HG02973 (cell line): ENCODE data around the gene OGFRL1.
A peak's percentile ranks its signal among the peaks of the same experiment; 100 is the strongest.

ENCODE experiments used
- ATAC-seq: cut with Tn5 transposase; IDR thresholded peaks from one replicate; pipeline ENCODE4 v1.9.1; 2021; ENCODE audit warnings: moderate library complexity; ENCODE audit not compliant: unreplicated experiment

OGFRL1 gene

DNA sequence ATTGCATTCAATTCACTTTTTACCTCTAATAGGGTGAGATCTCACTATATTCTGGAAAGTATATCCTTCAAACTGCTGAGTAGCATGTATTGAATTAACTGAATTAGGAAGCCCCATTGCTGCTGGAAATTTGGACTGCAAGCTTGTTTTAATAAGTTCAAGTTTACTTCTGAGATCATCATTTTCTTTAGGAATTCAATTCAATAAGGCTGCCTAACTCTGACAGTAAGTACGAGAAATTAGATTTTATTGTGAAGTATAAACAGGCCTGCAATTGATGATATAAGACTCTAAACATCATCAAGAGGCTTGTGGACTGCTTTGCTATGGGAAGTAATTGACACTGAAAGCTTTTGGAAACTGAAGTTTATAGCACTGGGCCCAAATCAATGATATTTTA is 44.4 kb downstream of the OGFRL1 start:
- no peak for ATAC-seq

DNA sequence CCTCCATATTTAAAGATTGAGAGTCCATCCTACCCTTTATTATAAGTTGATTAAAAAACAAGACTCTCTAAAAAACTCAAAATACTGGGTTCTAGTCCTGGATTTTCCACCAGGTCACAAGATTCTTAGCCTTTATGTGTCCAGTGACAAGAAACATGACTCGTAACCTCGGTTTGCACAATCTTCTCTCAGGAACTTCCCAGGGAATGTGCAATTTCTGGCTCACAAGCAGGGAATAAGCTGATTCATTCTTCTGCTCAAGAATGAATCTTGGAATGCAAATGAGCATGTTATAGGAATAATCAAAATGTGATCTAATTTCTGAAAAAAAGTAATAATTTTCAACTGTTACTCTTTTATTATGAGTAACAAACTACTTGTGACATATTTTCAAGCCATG is 45.1 kb downstream of the OGFRL1 start:
- ATAC-seq: no peak

DNA sequence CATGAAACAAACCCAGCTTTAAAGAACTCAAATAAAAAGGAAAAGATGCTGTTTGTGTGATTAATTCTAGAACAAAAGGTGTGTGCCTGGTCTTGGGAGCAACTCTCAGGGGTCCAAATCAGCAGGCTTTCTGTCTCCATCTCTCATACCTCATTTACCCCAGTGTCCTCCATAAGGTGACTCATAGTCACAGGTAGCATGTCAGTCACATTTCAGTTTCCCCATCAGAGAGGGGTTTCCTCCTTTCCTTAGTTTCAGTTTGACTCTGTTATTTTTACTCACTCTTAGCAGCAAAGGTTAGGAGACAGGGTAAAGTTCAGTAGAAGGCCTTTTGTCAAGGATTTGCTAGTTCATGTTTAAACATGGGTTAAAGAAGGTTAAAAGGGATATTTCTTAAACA is 46.2 kb downstream of the OGFRL1 start:
- peak; percentile 60 for ATAC-seq

DNA sequence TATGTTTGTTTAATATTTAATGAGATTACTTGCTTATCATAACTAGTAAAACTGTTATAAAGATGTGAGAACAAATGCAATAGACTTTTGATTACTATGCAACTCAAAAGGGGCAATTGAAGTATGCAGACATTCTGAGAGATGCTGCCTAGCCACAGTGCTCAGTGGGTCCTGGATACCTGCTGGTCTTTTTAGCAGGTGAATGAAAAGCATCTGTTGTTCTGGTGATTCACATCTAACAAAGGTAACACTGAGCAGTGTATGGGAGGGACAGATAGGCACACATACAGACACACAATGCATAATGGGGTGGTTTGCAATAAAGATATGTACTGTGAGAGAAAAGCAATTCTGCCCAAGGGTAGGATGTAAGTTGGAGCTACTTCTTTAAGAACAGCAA is 46.9 kb downstream of the OGFRL1 start:
- ATAC-seq: no peak

DNA sequence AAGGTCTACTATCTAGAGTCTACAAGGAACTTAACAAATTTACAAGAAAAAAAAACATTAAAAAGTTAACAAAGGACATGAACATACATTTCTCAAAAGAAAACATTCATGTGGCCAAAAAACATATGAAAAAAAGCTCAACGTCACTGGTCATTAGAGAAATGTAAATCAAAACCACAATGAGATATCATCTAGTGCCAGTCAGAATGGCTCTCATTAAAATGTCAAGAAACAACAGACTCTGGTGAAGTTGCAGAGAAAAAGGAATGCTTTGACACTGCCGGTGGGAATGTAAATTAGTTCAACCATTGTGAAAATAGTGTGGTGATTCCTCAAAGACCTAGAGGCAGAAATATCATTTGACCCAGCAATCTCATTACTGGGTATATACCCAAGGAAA is 48.3 kb downstream of the OGFRL1 start:
- ATAC-seq: no peak

DNA sequence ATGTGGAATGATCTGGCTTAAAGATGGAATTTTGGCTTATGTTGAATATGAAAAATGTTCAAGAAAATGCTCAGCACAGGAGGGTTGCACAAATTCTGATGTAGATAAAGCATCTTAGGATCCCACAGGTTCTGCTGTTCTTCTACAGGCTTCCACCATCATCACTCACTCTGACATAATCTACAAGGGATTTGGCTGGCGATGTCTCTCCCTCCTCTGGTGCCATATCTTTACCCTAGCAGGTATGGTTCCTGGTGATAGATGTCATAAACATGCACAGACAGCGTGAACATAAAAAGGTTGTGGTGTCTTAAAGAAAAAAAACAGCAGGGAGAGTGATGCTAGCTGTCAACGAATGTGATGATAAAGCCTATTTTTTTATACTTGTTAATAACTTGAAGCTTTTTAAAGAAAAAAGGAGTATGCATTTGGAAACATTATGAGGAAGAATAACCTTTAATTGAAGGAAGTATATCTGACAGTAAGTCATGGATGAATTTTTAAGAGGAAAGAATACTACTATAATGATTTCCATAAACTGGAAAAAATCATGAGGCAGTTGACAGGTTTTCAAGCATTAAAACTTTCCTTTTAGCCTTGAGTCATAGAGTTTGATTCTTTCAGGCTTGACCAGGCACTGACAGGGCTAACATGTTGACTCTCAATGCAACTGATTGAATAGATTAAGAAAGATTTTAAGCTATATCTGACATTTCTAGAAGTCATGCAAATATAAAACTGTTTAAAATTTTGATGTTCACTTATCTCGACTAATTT is 50.1 kb downstream of the OGFRL1 start:
- ATAC-seq: no peak

DNA sequence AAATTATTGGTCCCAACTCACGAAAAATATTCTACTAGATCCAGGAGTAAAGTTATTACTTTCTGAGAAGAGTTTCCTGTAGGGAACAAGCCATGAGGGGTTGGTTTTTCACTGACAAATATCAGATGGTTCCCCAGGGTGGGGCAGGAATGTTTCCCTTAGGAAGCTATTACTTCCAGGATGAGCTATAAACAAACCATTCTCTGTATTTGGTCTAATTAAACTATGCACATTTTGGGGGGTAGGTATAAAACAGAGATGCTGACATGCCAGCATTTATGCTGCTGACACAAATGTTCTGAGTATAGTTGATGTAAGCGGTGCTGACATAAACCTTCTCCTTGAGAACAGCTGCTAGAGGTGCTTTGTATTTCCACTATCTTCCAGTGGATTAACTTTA is 54.2 kb downstream of the OGFRL1 start:
- ATAC-seq: no peak

DNA sequence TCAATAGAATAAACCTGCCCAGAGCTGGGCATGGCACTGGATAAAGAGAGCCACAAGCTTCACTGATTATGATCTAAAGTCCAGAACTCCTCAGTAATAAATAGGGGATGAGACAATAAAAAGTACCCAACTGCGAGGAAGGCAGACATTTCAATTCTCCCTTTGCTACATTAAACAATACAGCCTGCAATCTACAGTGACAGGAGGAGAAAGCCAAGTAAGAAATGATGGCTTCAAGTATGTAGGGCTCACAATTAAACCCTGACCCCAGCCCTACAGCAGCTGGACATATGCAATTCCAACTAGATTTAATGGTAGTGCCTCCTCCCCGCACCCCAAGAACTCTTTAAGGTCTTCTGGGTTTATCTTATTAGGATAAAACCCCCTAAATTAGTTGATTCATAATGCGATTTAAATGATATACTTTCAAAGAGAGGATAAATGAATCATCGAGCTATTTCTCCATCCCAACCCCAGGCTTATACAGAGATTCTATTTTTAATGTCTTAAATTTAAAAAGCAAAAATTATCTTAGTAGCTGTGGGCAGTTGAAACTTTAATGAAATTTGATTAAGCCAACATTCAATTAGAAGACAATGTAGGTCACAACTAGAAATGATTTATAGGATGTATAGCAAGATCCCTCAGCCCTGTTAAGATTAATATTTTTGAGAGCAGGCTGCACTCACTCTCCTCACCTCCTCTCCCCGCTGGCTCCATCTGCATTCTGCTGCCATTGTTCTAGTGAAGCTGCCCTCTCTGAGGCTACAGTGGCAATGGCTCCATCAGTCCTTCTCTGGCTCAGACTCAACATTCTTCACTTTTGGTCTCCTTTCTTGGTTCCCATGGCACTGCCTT is 57.1 kb downstream of the OGFRL1 start:
- ATAC-seq: no peak

DNA sequence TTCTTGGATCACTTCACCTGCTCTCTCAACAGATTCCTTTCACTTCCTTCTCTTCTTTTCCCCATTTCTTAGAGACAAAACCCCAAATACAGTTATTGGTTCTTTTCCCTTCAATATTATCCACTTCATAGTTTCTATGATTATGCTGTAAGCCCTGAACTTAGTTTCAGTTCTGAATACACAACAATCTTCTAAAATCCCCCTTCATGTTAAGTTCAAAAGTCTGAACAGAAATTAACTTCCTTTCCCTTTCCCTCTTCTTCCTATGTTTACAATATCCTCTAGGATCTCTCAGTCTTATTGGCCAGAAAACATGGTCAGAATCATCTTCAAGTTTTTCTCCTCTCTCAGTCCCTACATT is 57.7 kb downstream of the OGFRL1 start:
- no peak for ATAC-seq

DNA sequence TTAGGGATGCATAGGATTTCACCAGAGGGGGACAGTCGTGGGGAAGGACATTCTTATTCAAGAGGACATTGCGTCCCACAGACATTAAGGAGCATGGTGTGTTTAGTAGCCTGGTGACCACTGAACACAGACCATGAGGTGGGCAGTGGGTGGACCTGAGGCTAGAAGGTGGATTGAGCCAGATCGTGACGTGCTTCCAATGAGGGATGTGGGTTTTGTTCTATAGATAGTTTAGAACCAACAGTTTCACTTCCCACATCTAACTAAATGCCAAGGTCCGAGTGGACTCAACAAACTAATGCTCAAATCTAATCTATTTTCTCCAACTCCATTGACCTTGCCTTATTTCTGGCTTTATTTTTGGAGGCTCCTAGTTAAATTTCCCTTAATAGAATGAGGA is 58.5 kb downstream of the OGFRL1 start:
- ATAC-seq: no peak

DNA sequence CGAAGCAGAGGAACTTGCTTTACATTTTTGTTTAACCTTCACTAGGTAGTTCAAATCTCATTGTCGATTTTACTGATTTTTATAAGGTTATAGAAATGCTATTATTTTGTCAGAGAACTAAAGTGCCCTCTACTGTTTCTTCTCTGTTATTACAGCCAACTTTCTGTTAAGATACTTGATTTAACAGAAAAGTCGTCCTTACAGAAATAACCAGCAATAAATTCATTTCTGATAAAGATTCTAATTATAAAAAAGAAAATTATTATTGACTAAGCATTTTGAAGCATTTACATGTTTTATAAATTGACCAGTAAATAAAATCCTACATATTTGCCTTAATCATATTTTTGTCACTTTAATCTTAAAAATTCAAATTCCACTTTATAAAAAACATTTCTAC is 60.8 kb downstream of the OGFRL1 start:
- ATAC-seq: no peak

DNA sequence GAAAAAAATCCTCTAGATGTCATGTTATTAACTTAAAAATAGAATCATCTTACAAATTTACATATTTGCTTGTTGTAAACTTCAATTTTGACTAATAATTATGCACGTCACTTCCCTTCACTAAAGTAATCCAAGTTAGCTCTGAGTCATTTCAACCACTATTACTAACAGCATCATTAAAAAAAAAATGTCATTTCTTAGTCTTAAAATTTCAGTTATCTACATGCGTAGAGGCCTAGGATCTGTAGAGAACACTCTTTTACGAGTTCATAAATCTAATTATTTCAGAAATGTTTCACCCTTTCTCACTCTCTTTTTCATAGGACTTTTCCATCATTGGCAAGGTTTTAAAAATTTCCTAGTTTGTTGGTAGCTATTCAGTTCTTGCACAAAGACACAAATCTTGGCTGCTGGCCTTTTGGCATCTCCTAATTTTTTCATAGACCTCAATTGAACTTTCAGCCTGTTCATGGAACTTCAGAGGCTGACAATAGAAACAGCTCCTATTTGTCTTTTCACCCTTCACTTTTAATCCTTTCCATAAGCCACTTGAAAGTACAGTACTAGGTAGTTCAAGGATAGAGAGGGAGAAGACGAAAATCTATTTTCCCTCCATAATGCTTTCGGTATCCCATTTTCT is 61.5 kb downstream of the OGFRL1 start:
- ATAC-seq: no peak

DNA sequence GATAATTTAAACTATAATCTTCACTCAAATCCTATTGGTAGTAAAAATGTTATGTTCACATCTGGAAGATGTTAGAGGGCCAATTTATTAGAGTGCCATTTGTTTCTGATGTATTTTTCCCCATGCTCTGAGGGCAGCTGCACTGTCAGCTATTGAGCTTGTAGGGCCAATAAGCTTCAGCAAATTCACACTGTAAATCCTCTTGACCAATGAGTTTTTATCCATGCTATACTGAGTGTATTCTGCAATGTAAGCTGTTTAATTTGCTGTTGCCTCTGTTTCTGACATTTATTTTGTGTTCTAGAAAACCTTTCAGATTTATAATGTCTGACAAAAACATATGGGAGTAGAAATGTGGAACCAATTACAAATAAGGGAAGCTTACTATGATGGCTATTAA is 62.6 kb downstream of the OGFRL1 start:
- no peak for ATAC-seq
